HG03064 (cell line): ENCODE measurements around the gene ADAMTS9.

ENCODE experiments used
- ATAC-seq: cut with Tn5 transposase; IDR thresholded peaks from one replicate; pipeline ENCODE4 v1.9.1; 2021; ENCODE audit warnings: low read depth; ENCODE audit not compliant: unreplicated experiment

ADAMTS9 gene

GRCh38 chr3:64685800-64686445 is 1.9 kb downstream of the ADAMTS9 start:
- ATAC-seq: no peak

- no peak for ATAC-seq
These were observed 2.4 kb downstream of the ADAMTS9 start for GRCh38 chr3:64685331-64685799.

GRCh38 chr3:64684715-64685261 is 3.0 kb downstream of the ADAMTS9 start:
- ATAC-seq: no peak

GRCh38 chr3:64681827-64682226 is 6.0 kb downstream of the ADAMTS9 start:
- no peak for ATAC-seq

GRCh38 chr3:64681015-64681414 is 6.8 kb downstream of the ADAMTS9 start:
- ATAC-seq: no peak

GRCh38 chr3:64680334-64680733 is 7.5 kb downstream of the ADAMTS9 start:
- ATAC-seq: no peak

GRCh38 chr3:64677961-64678716 is 9.7 kb downstream of the ADAMTS9 start:
- ATAC-seq: no peak

GRCh38 chr3:64676831-64677230 is 11.0 kb downstream of the ADAMTS9 start:
- ATAC-seq: no peak

GRCh38 chr3:64675687-64676247 is 12.0 kb downstream of the ADAMTS9 start:
- ATAC-seq: no peak

- ATAC-seq: no peak
These were observed 13.2 kb downstream of the ADAMTS9 start for GRCh38 chr3:64674591-64675076.

- ATAC-seq: no peak
These were observed 14.6 kb downstream of the ADAMTS9 start for GRCh38 chr3:64673159-64673715.

- no peak for ATAC-seq
These were observed 19.0 kb downstream of the ADAMTS9 start for GRCh38 chr3:64668582-64669510.

- no peak for ATAC-seq
These were observed 19.8 kb downstream of the ADAMTS9 start for GRCh38 chr3:64667887-64668581.

- ATAC-seq: no peak
These were observed 20.7 kb downstream of the ADAMTS9 start for GRCh38 chr3:64667138-64667537.

- no peak for ATAC-seq
These were observed 21.6 kb downstream of the ADAMTS9 start for GRCh38 chr3:64666171-64666588.

GRCh38 chr3:64664397-64664796 is 23.4 kb downstream of the ADAMTS9 start:
- ATAC-seq: no peak

- no peak for ATAC-seq
These were observed 28.2 kb downstream of the ADAMTS9 start for GRCh38 chr3:64659617-64659978.

- no peak for ATAC-seq
These were observed 29.8 kb downstream of the ADAMTS9 start for GRCh38 chr3:64658001-64658400.

GRCh38 chr3:64656544-64656943 is 31.3 kb downstream of the ADAMTS9 start:
- no peak for ATAC-seq
